Lower leg skin (tissue), 4 donors: Measurements from ENCODE around the gene RCL1. TPM values are rescaled to one million over a fixed set of nuclear protein-coding genes. Genes with fewer than 3 reads are reported as not detected.

Experiments used
- DNase-seq, 2 donors: peaks; one replicate each; pipeline ENCODE4 v3.0.0-alpha.2; 2019; ENCODE audit warnings: low spot score in 2 of 2
- H3K4me3 ChIP-seq: fragments of 200-600 bp; sonication (generic); 2 replicates; pipeline ENCODE4 v1.5.1; 2017; ENCODE audit warnings: mild to moderate bottlenecking, low read depth; ENCODE audit not compliant: poor library complexity, severe bottlenecking
- POLR2A ChIP-seq, 2 donors: fragments of 450-650 bp; IDR thresholded peaks; one replicate each; pipeline ENCODE4 v1.6.1; 2016 to 2017; ENCODE audit warnings: antibody characterized with exemption in 2 of 2, mild to moderate bottlenecking in 1 of 2, moderate library complexity in 1 of 2
- WGBS, 2 donors: methylation state at CpG; one replicate each; pipeline ENCODE4 v1.1.5; 2018; 5-methylcytosine and 5-hydroxymethylcytosine counted together
- intact Hi-C: fragments of 100-400 bp; cut with DNase I; formaldehyde crosslinking; loops from one replicate; pipeline ENCODE4 v1.15.0; 2023; ENCODE audit warnings: low total_unique reads
- total RNA-seq, 4 donors: library from RNA; depleted of rRNA; stranded (reverse); fragments of >200 nt; gene quantifications; one replicate each; pipeline ENCODE4 v1.1.0, GENCODE V29; 2016
- TF ChIP-seq, protein P1 (sequence below), 3 donors: fragments of 450-650 bp; IDR thresholded peaks; one replicate each; pipeline ENCODE4 v1.5.1; 2016; ENCODE audit warnings: antibody characterized with exemption in 3 of 3, mild to moderate bottlenecking in 3 of 3, moderate library complexity in 2 of 3

The RCL1 gene, protein sequence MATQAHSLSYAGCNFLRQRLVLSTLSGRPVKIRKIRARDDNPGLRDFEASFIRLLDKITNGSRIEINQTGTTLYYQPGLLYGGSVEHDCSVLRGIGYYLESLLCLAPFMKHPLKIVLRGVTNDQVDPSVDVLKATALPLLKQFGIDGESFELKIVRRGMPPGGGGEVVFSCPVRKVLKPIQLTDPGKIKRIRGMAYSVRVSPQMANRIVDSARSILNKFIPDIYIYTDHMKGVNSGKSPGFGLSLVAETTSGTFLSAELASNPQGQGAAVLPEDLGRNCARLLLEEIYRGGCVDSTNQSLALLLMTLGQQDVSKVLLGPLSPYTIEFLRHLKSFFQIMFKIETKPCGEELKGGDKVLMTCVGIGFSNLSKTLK
- total RNA-seq: 10 to 100 TPM; 30.8 to 54.8 (median 38.4) TPM

DNA sequence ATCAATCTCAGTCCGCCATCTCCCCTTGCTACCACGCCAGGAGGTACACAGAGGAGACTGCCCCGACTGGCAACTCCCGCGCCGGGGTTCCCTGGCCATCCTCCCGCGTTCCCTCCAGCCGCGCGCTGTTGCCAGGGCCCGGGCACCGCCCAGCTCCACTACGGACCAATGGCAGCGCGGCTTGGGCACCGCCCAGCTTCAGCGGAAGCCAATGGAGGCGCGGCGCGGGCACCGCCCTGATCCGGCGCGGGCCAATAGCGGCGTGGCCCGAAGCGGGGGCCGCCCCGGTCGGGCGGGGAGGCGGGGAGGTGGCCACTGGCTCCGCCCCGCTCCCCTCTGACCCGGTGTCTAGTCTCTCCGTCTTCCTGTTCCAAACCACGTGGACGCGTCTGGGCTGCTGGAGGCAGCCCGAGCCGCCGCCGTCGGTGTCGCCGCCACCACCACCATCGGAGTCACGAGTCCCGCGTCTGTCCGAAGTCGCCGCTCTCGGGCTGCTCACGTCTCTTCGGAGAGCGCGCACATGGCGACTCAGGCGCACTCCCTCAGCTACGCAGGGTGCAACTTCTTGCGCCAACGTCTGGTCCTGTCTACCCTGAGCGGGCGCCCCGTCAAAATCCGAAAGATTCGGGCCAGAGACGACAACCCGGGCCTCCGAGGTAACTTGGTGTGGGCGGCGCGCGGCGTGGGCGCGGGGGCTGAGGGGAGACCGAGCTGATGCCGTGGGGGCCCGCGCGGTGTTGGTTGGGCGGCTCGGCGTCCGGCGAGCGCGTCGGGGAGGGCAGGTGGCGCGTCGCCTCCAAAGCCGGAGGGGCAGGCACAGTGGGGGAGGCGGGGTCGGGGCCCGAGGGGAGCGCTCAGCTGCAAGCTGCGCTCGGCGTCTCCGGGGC lies at the start of gene RCL1:
TSS of gene RCL1 (plus strand) at position 373 of the 887 bp plus-strand sequence. CDS start at position 521, 148 bp downstream.
- peak in 1 of 2 donors; percentile 31 for TF ChIP-seq POLR2A (IDR thresholded peaks at IDR 0.05)
- TF ChIP-seq, protein P1, sequence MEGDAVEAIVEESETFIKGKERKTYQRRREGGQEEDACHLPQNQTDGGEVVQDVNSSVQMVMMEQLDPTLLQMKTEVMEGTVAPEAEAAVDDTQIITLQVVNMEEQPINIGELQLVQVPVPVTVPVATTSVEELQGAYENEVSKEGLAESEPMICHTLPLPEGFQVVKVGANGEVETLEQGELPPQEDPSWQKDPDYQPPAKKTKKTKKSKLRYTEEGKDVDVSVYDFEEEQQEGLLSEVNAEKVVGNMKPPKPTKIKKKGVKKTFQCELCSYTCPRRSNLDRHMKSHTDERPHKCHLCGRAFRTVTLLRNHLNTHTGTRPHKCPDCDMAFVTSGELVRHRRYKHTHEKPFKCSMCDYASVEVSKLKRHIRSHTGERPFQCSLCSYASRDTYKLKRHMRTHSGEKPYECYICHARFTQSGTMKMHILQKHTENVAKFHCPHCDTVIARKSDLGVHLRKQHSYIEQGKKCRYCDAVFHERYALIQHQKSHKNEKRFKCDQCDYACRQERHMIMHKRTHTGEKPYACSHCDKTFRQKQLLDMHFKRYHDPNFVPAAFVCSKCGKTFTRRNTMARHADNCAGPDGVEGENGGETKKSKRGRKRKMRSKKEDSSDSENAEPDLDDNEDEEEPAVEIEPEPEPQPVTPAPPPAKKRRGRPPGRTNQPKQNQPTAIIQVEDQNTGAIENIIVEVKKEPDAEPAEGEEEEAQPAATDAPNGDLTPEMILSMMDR (IDR thresholded peaks at IDR 0.05): no peak
- intact Hi-C loops: no loop called here
- WGBS, 2 donors: 0% methylated on average over 20 to 89 of the region's 106 CpGs
- peak; percentile 93 to 99 for DNase-seq
- H3K4me3 ChIP-seq: peak within 1 kb of the TSS; percentile 98

DNA sequence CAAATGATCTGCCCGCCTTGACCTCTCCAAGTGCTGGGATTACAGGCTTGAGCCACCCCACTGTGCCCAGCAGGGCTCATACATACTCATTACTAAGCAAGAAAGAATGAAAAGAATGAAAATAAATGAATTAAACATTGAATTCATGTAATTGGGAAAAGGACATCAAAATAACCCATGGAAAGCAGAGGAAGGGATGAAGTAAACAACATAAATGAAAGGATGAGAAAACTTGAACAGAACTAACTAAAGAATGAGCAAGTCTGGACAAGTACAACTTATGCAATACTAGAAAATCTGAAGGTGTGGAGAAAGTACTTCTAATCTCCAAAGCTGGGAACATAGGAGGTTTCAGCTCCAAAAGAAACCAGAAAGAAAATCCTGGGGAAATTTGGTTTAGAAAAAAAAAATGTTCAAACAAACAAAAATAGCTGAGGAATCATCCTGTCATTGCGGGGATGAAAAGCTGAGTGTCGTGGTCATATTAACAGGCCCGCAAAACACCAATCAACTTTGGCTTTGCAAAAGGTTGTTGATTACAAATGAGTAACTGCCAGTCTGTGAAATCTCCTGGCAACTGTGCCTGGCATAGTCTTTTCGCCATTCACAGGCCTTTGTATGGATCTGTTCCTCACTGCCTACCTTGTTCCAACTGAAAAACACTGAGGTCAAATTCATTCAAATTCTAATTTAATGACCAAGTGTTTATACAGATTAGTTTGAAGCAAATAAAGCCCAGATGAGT lies 49.4 kb upstream of the RCL1 start:
- intact Hi-C loops: no loop called here
- 50 to 59% methylated on average over 5 of the region's 5 CpGs for WGBS, 2 donors
- no peak for DNase-seq
- no peak for TF ChIP-seq POLR2A (IDR thresholded peaks at IDR 0.05)
- TF ChIP-seq, protein P1 (IDR thresholded peaks at IDR 0.05): no peak
- H3K4me3 ChIP-seq: no peak overlapping the region

DNA sequence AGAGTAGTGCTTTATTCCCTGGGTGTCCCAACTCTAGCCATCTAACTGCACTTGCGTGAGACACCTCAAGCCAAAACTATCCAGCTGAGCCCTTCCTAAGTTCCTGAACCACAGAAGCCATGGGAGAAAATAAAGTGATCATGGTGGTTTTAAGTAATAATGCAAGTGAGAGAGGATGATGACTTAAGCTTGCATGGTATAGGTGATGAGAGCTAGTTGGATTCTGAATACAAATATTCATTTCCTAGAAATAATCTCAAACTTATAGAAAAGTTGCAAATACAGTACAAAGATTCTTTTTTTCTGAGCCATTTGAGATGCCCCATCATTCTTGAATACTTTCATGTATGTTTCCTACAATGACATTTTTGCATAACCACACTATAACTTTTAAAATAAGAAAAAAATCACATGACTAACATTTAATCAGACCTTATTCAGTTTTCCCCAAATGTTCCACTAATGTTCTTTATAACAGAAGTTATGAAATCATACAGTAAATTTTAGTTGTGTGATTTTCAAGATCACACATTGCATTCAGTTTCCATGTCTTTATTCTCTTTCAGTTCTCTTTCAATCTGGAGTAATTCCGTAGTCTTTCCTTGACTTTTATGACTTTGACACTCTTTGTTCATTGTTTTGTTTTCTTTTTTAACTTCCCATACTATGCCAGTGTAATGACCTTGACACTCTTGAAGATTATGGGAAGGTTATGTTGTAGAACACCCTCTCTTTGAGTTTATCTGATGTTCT lies 46.3 kb upstream of the RCL1 start:
- 84 to 91% methylated on average over 2 of the region's 2 CpGs for WGBS, 2 donors
- TF ChIP-seq, protein P1 (IDR thresholded peaks at IDR 0.05): no peak
- no peak for TF ChIP-seq POLR2A (IDR thresholded peaks at IDR 0.05)
- intact Hi-C loops: no loop called here

DNA sequence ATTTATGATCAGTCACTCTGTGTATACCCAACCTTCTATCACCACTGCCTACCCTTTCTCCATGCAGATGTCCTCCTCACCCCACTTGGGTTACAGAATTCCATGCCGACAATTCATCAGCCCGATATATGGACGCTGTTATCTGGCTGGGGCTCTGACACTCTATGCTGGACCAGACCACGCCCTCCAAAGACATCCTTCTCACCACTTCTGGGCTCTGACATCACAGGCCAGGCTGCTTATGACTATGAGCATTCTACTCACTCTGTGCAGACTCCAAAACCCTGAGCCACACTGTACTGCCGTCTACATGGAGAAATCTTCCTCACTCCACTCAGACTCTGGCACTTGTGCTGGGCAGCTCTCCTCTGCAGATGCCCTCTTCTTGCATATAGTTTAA lies 44.1 kb upstream of the RCL1 start:
- TF ChIP-seq POLR2A (IDR thresholded peaks at IDR 0.05): no peak
- TF ChIP-seq, protein P1 (IDR thresholded peaks at IDR 0.05): no peak
- 96 to 97% methylated on average over 5 of the region's 5 CpGs for WGBS, 2 donors
- DNase-seq: no peak
- intact Hi-C loops: no loop called here
- no peak overlapping the region for H3K4me3 ChIP-seq

More for the DNA sequence above, 46.3 kb upstream of the RCL1 start:
- H3K4me3 ChIP-seq: no peak overlapping the region
- DNase-seq: no peak
